Measurements from ENCODE around the gene ZNF613.
"Not testable (repeated sequence)": the region's sequence is repeated elsewhere in the genome, so short reads cannot be mapped to it uniquely, and the experiment has no call there.

Gene ZNF613

GRCh38 chr19:51927859-51928258, 587 bp downstream of the ZNF613 start:
- intact Hi-C loops (cut with DNase I): loop anchor here (2.0 kb wide), 1 partner anchor 59 kb away; the partner anchor contains the start of gene ZNF350
- DNase-seq: no peak

GRCh38 chr19:51931921-51932320, 4.6 kb downstream of the ZNF613 start:
- DNase-seq: no peak
- intact Hi-C loops (cut with DNase I): no loop called here

- intact Hi-C loops (cut with DNase I): no loop called here
- DNase-seq: no peak
Observed at GRCh38 chr19:51938936-51939335, 11.7 kb downstream of the ZNF613 start.

GRCh38 chr19:51944798-51945552, 17.7 kb downstream of the ZNF613 start:
- intact Hi-C loops (cut with DNase I): no loop called here
- DNase-seq: no peak

DNA sequence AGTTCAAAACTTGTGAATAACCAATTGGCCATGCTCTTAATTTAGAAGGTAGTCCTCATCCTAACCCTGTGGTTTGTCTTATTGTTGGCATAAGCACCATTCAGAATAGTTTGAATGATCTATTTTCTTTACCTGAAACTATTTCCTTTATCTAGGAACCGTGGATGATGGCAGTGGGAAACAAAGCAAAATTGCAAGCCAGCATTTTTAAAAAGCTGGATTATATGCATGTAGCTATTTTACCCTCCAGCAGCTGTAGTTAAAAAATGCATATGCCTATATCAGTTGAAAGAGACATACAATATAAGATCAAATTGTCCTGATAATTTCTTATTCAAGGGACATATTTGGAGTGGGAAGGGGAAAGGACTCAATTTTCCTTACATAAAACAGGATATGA, 19.3 kb downstream of the ZNF613 start:
- intact Hi-C loops (cut with DNase I): no loop called here

GRCh38 chr19:51948975-51949374, 21.7 kb downstream of the ZNF613 start:
- peak; percentile 43 to 90 (median 74) for DNase-seq

More for the DNA sequence above, 19.3 kb downstream of the ZNF613 start:
- DNase-seq: no peak

GRCh38 chr19:51957846-51958245, 30.6 kb downstream of the ZNF613 start:
- not testable (repeated sequence) for DNase-seq

More at GRCh38 chr19:51948975-51949374, 21.7 kb downstream of the ZNF613 start:
- intact Hi-C loops (cut with DNase I): no loop called here

DNA sequence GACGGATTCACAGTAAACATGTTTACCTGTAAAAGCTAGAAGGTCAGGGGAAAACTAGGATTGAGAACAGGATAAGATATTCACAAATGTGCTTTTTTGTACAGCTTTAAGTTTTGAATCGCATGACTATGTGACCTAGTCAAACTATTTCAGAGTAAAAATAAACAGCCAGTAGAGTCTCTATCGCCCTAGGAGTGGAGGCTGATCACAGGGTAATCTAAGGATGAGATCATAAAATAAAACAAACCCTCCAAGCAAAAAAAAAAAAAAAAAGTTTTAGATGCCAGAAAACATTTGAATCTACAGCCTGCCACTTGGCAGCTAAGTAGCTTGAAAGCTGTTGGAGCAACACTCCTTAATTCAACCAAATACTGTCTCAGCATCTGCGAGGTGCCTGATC, 32.5 kb downstream of the ZNF613 start:
- no peak for DNase-seq
- intact Hi-C loops (cut with DNase I): no loop called here

More at GRCh38 chr19:51957846-51958245, 30.6 kb downstream of the ZNF613 start:
- intact Hi-C loops (cut with DNase I): not testable (repeated sequence)

- intact Hi-C loops (cut with DNase I); DNase-seq: not testable (repeated sequence)
Observed at GRCh38 chr19:51960621-51961233, 33.5 kb downstream of the ZNF613 start.

GRCh38 chr19:51965583-51965982, 38.3 kb downstream of the ZNF613 start:
- no peak for DNase-seq
- intact Hi-C loops (cut with DNase I): no loop called here

DNA sequence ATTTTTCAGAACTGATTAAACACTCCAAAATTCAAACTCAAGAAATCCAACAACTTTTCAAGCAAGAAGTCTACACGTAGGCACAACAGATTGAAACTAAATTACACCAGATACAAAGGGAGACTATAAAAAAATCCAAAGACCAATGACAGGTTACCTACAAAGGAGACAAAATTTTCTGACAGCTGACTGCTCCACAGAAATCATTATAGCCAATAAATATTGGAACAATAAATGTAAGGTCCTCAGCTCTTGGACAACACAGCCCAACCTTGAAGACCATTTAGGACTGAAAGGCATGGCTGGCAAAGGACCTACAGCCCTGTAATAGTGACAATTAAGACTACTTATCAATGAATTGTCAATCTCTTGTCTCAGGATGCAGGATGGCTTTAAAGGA, 43.4 kb downstream of the ZNF613 start:
- no peak for DNase-seq
- intact Hi-C loops (cut with DNase I): no loop called here

GRCh38 chr19:51971624-51972023, 44.4 kb downstream of the ZNF613 start:
- no peak for DNase-seq
- intact Hi-C loops (cut with DNase I): no loop called here

- intact Hi-C loops (cut with DNase I); DNase-seq: not testable (repeated sequence)
Observed at GRCh38 chr19:51975787-51976186, 48.5 kb downstream of the ZNF613 start.

DNA sequence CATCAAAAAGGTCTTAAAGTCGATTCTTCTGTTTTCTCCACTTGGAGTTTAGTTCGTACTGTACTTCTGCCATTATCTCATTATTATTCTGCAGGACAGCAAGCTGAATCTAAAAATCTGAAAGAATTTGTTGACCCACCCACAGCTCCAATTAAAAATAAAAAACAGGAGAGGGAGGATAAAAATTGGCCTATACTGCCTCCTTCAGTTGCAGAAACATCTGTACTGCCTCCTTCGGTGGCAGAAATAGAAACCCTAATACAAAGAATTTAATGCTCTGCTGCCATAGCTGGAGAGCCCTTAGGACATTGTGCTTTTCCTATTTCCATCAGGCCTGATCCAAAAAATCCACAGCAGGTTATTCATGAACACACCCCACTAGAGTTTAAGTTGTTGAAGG, 49.6 kb downstream of the ZNF613 start:
- no peak for DNase-seq
- intact Hi-C loops (cut with DNase I): no loop called here

- intact Hi-C loops (cut with DNase I): no loop called here
- DNase-seq: no peak
Observed at GRCh38 chr19:51977346-51977745, 50.1 kb downstream of the ZNF613 start.

DNA sequence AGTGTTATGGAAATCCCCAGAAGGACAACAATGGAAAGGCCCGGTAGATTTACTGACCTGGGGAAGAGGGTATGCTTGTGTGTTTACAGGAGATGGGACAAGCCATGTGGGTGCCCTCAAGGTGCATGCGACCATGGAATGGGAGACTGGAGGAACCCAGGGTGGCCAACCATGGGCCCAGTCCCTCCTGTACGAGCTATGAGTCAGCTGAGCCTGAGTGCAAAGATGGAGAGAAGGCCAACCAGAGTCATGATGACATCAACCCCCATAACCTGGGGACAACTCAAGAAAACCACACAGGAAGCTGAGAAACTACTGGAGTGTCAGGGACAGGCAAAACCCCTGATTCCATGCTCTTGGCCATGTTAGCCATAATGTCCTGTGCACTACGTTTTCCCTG, 51.6 kb downstream of the ZNF613 start:
- DNase-seq: no peak
- intact Hi-C loops (cut with DNase I): no loop called here

DNA sequence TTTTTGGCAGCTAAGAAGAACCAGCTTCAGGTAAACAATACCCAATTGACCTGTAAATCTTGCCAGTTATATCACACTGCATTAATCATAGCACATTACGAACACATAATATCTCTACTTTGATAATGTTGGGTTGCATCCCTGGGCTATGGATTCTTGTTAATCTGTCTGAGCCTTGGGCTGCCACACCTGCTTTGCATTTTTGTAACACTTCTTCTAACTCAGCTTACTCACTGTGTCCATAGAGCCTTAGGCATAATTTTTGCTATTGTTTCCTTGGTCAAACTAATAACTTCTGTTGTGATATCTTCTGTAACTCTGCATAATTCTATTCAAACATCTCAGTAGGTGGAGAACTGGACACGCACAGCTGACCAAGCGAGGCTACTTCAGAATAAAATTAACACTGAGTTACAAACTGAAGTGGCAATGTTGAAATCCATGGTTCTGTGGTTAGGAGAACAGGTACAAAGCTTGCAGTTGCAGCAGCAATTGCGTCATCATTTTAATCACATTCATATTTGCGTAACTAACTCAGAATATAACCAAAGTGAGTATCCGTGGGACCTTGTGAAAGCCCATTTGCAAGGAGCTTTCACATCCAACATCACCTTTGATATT, 53.0 kb downstream of the ZNF613 start:
- DNase-seq: no peak
- intact Hi-C loops (cut with DNase I): loop anchor here (10.0 kb wide), 1 partner anchor 65 kb away; the partner anchor contains the start of gene ZNF432

GRCh38 chr19:51980926-51981325, 53.7 kb downstream of the ZNF613 start:
- intact Hi-C loops (cut with DNase I): loop anchor here (10.0 kb wide), 1 partner anchor 64 kb away; the partner anchor contains the start of gene ZNF432
- DNase-seq: not testable (repeated sequence)

- intact Hi-C loops (cut with DNase I): loop anchor here (10.0 kb wide), 1 partner anchor 61 kb away; the partner anchor contains the start of gene ZNF432
- no peak for DNase-seq
Observed at GRCh38 chr19:51983361-51983760, 56.1 kb downstream of the ZNF613 start.

Measured in head of caudate nucleus (tissue), 42 donors.